Measurements from ENCODE around the gene LRRC4C.

The LRRC4C gene

GRCh38 chr11:41281131-41281742, 178.2 kb downstream of the LRRC4C start:
- no peak overlapping the region for H3K27ac ChIP-seq
- no peak for DNase-seq (ENCODE audit: low read depth, low spot score)

GRCh38 chr11:41274831-41275230, 184.6 kb downstream of the LRRC4C start:
- no peak overlapping the region for H3K27ac ChIP-seq
- DNase-seq (ENCODE audit: low read depth, low spot score) = no peak

- no peak overlapping the region for H3K27ac ChIP-seq
- DNase-seq (ENCODE audit: low read depth, low spot score) = no peak
Measured at GRCh38 chr11:41273908-41274307, 185.5 kb downstream of the LRRC4C start.

DNA sequence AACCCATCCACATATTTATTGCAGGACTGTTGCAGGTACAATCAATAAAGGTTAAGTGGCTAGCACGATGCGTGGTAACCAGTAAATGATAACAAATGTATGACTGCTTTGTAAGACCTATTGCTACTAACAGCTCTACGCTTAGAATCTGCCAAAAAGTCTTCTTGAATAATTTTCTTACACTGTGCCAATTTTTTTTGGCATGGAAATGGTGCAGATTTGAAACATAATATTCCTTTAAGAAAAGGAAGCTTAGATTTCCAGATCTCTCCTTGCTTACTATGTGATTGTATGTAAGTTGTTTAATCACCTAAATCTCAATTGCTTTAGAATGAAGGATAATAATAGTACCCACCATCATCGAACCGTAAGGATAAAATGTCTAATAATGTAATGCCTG, 192.0 kb downstream of the LRRC4C start:
- no peak for DNase-seq (ENCODE audit: low read depth, low spot score)
- no peak overlapping the region for H3K27ac ChIP-seq

DNA sequence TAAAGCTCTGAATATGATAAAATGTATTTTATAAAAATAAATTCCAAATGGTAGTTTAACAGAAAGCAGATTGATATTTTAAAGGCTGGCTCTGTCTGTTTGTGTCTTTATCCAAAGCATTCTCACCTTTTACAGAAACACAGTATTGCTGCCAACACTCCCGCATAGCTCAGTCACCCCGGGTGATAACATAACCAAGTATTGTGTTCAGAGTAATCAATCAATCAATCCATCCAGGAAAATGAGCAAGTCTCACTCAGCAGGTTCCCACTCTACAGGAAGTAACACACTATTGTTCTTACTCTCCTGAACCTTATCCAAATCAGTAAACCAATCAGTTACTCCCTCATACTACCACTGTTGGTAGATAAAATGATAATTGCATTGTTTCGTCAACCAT, 203.4 kb downstream of the LRRC4C start:
- no peak for DNase-seq (ENCODE audit: low read depth, low spot score)
- H3K27ac ChIP-seq = no peak overlapping the region

DNA sequence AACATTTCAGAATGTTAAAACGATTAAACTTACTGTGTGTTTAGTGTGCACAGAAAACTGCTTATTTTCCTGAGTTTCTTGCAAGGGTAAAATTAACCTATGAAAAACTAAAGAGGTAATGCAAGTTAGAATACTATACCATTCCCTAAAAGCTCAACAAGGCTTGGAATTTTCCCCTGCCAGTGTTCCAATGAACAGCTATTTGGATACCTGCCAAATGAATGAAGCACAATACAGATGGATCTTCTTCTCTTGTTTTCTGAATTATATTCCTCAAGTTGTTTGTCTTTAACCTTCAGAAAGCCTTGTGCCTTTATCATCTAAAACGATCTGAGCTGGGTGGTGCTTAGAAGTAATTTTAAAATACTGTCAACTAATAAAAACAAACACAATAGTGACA, 204.5 kb downstream of the LRRC4C start:
- DNase-seq (ENCODE audit: low read depth, low spot score) = no peak
- no peak overlapping the region for H3K27ac ChIP-seq

- DNase-seq (ENCODE audit: low read depth, low spot score) = no peak
- no peak overlapping the region for H3K27ac ChIP-seq
Measured at GRCh38 chr11:41250408-41250935, 209.0 kb downstream of the LRRC4C start.

DNA sequence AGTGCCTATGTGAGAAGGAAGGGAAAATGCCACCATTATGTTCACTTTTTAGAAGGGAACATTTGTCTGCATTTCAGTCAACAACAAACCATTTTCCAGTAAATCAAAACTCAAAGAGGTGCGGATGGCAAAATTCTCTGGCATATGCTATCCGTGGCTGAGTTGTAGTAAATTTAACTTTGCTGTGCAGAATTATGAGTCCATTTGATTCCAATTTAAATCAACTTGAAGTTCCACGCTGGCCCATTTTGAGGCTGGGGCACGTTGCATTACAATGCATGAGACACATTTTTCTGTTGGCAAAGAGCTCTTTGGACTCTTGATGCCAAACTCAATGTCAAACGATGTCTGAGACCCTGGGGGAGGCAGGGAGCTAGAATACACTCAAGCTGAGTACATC, 211.8 kb downstream of the LRRC4C start:
- no peak overlapping the region for H3K27ac ChIP-seq
- no peak for DNase-seq (ENCODE audit: low read depth, low spot score)

- no peak overlapping the region for H3K27ac ChIP-seq
- DNase-seq (ENCODE audit: low read depth, low spot score) = no peak
Measured at GRCh38 chr11:41246399-41246745, 213.1 kb downstream of the LRRC4C start.

DNA sequence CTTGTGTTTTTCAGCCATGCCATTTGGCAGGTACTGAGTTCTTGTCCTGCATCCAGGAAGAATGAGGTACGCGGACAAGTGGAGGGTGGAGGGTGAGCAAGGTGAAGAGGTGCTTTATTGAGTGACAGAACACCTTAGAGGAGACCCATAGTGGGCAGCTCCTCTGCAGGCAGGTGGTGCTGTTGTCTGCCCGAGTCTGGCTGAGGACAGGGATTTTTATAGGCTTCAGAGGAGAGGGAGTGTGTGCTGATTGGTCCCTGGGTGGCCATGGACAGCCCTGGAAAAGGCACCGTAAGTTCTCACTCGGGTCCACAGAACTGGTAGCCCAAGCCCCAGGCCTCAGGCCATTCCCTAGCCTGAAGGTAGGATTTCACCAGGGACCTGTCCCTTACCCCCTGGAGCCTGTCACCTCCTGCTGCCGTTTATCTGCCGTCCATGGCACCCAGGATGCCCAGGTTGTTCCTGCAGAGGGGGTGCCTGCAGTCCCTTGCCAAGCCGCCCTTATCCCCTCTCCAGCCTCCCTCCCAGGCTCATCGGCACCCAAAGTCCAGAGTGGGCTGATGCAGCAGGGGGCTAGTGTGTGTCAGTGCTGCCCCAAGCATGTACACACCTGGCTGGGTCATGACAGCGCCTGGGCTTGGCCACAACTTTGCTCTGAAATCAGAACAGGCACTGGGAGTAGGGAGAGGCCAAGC, 213.6 kb downstream of the LRRC4C start:
- no peak for DNase-seq (ENCODE audit: low read depth, low spot score)

DNA sequence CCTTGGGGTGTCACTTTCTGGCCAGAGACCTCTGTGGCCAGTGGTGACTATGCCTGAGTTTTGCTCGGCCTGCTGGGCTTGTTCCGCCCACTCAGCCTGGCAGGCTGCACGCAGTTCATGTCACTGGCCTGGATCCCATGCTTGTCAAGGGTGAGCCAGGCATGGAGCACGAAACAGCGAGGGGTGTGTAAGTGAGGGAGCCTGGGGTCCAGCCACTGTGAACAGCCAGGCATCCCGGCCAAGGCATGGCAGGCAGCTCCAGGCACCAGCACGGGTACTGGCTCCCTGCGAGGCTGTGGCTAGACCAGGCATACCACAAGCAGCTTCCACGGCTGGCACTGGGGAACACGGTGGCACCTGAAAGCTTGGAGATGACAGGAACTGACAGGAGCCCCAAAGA, 214.3 kb downstream of the LRRC4C start:
- no peak for DNase-seq (ENCODE audit: low read depth, low spot score)
- no peak overlapping the region for H3K27ac ChIP-seq

More for the DNA sequence above, 213.6 kb downstream of the LRRC4C start:
- no peak overlapping the region for H3K27ac ChIP-seq

DNA sequence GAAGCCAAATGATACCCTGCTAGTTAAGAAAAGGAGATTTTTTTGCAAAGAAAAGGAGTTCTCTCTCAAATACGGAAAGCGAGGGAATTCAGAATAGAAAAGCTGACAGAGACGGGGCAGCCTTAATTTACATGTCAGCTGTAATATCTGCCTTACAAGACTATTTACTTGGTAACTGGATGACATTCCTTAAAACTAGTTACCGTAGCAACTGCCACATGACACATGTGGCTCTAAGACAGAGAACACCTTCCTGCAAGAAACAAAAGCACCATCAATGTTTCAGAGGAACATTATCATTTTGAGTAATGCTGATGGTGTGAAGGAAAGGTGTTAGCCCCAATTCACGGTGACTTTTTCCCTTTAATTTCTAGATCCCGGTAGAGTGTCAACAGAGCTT, 222.1 kb downstream of the LRRC4C start:
- H3K27ac ChIP-seq = no peak overlapping the region
- DNase-seq (ENCODE audit: low read depth, low spot score) = no peak

GRCh38 chr11:41235668-41236067, 223.8 kb downstream of the LRRC4C start:
- DNase-seq (ENCODE audit: low read depth, low spot score) = no peak
- no peak overlapping the region for H3K27ac ChIP-seq

GRCh38 chr11:41225856-41226633, 233.4 kb downstream of the LRRC4C start:
- no peak for DNase-seq (ENCODE audit: low read depth, low spot score)
- H3K27ac ChIP-seq = no peak overlapping the region

GRCh38 chr11:41222236-41222635, 237.2 kb downstream of the LRRC4C start:
- H3K27ac ChIP-seq = no peak overlapping the region
- no peak for DNase-seq (ENCODE audit: low read depth, low spot score)

DNA sequence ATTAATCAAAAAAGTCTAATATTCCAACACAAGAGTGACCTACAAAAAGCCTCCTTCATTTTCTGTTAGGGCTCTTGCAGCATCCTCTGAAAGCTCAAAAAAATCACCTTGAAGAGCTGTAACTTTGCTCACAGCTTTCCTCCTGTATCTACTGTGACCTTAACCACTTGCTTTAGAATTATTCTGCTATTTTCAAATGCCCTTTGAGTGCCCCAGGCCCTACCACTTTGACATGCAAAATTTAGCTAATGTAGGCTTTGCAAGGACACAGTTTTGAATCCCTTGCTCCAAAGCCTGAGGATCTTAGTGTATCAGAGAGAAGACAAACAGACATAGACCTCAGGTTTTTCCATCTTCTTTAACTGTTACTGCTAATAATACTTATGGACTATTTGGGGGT, 253.1 kb downstream of the LRRC4C start:
- DNase-seq (ENCODE audit: low read depth, low spot score) = no peak

GRCh38 chr11:41201156-41201555, 258.3 kb downstream of the LRRC4C start:
- no peak for DNase-seq (ENCODE audit: low read depth, low spot score)

More for the DNA sequence above, 253.1 kb downstream of the LRRC4C start:
- no peak overlapping the region for H3K27ac ChIP-seq

GRCh38 chr11:41190437-41191082, 268.9 kb downstream of the LRRC4C start:
- no peak for DNase-seq (ENCODE audit: low read depth, low spot score)

More at GRCh38 chr11:41201156-41201555, 258.3 kb downstream of the LRRC4C start:
- H3K27ac ChIP-seq = no peak overlapping the region

DNA sequence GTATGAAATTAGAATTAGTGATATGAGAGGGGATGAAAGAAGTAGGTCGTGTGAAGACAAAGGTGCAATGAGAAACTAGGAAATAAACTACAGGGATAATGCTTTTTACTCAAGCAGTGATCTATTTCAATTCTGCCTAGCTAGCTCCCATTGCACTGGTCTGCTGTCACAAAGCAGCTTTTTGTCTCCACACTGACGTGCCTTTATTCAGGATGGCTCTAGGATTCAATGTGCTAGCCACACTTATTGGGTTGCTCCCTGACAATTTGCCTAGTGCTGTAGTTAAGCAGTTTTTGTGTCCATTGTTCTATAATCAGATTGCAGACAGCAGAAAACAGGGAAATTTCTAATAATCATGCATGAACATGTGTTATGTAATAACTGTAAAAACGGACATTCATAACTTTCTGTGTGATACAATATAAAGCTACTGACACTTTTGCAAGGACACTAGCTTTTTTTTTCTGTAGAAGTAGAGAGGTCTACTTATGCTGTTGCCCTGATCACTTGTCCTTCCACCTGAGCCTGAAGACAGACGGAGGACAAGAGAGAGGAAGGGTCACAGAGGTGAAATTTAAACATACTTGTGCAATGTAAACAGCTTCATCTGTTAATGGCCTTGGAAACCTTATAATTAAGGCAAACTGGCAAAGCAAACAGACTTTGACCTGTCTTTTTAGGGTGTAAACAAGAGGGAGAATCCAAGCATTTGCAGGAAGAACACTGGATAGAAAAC, 269.6 kb downstream of the LRRC4C start:
- H3K27ac ChIP-seq = no peak overlapping the region
- DNase-seq (ENCODE audit: low read depth, low spot score) = no peak

More at GRCh38 chr11:41190437-41191082, 268.9 kb downstream of the LRRC4C start:
- no peak overlapping the region for H3K27ac ChIP-seq

GRCh38 chr11:41177791-41178190, 281.7 kb downstream of the LRRC4C start:
- DNase-seq (ENCODE audit: low read depth, low spot score) = no peak
- no peak overlapping the region for H3K27ac ChIP-seq

All from epithelial cell of prostate (primary cell).